ENCODE data around the gene MMUT.

- TF ChIP-seq CTCF (IDR thresholded peaks at IDR 0.05; ENCODE audit: low read length): no peak
- no peak for TF ChIP-seq EZH2 (IDR thresholded peaks at IDR 0.05; ENCODE audit: borderline replicate concordance, low read length)
These were observed 41.6 kb upstream of the MMUT start for GRCh38 chr6:49504666-49505065.
